IMR-90 (cell line): ENCODE results near the gene NCAPG2. TPM values are rescaled to one million over a fixed set of nuclear protein-coding genes. Genes with fewer than 3 reads are reported as not detected.

Source experiments
- ATAC-seq: fragments of 200-7000 bp; cut with Tn5 transposase; 2 replicates; pipeline ENCODE4 v1.9.1; 2020; ENCODE audit warnings: low read depth, mild to moderate bottlenecking, moderate library complexity
- BruUV-seq: library from RNA; stranded (reverse); fragments of 400-500 nt; replicated peaks from 2 replicates; lab custom pipeline; 2021; lab: Mats Ljungman, UMichigan
- CTCF ChIA-PET: fragments of 300-600 bp; formaldehyde crosslinking; extraction: SDS; loops from one replicate; lab custom pipeline; 2021; ENCODE audit warnings: antibody characterized with exemption; lab: Yijun Ruan, JAX
- POLR2A ChIA-PET: fragments of 300-600 bp; sonication (Branson Sonifier 250); formaldehyde crosslinking; loops from one replicate; lab custom pipeline; 2022; ENCODE audit warnings: antibody characterized with exemption; ENCODE audit not compliant: unreplicated experiment; lab: Charles Lee
- DNase-seq: peaks from one replicate; pipeline ENCODE4 v3.0.0; 2013
- H2AFZ ChIP-seq: replicated peaks from 2 replicates; pipeline ENCODE3; 2013; ENCODE audit warnings: low read length, mild to moderate bottlenecking; ENCODE audit not compliant: poor library complexity
- H2AK5ac ChIP-seq: 2 replicates; pipeline ENCODE4 v1.6.1; 2013; ENCODE audit warnings: low read depth, low read length, inconsistent platforms
- H2AK9ac ChIP-seq: replicated peaks from 2 replicates; pipeline ENCODE3; 2013; ENCODE audit warnings: mild to moderate bottlenecking, low read depth, low read length, moderate library complexity; ENCODE audit not compliant: poor library complexity
- H2BK120ac ChIP-seq: 2 replicates; pipeline ENCODE4 v1.6.1; 2013; ENCODE audit warnings: low read depth, low read length, inconsistent platforms
- H2BK15ac ChIP-seq: 3 replicates; pipeline ENCODE4 v1.6.1; 2013; ENCODE audit warnings: low read depth, low read length, inconsistent platforms
- H2BK20ac ChIP-seq: 2 replicates; pipeline ENCODE4 v1.6.1; 2013; ENCODE audit warnings: low read depth, mild to moderate bottlenecking, inconsistent platforms, low read length, moderate library complexity
- H2BK5ac ChIP-seq: 2 replicates; pipeline ENCODE4 v1.6.1; 2013; ENCODE audit warnings: mild to moderate bottlenecking, low read depth, low read length, inconsistent platforms; ENCODE audit not compliant: poor library complexity, severe bottlenecking
- H3K14ac ChIP-seq: replicated peaks from 2 replicates; pipeline ENCODE4 v1.6.1; 2013; ENCODE audit warnings: low read depth, low read length, inconsistent platforms
- H3K18ac ChIP-seq: 2 replicates; pipeline ENCODE4 v1.6.1; 2013; ENCODE audit warnings: low read depth, low read length, control low read depth
- H3K23ac ChIP-seq: 2 replicates; pipeline ENCODE4 v1.6.1; 2013; ENCODE audit warnings: low read depth, low read length, inconsistent platforms
- H3K27ac ChIP-seq: 2 replicates; pipeline ENCODE4 v1.5.1; 2013; ENCODE audit warnings: mild to moderate bottlenecking, control low read depth, low read length; ENCODE audit not compliant: insufficient read depth
- H3K27me3 ChIP-seq: 2 replicates; pipeline ENCODE4 v1.6.1; 2013; ENCODE audit warnings: low read length; ENCODE audit not compliant: control insufficient read depth, insufficient read depth
- H3K36me3 ChIP-seq: 2 replicates; pipeline ENCODE4 v1.6.1; 2013; ENCODE audit warnings: low read length, mixed read lengths; ENCODE audit not compliant: control insufficient read depth, insufficient read depth
- H3K4ac ChIP-seq: 2 replicates; pipeline ENCODE4 v1.6.1; 2013; ENCODE audit warnings: low read depth, low read length, inconsistent platforms
- H3K4me1 ChIP-seq: 2 replicates; pipeline ENCODE4 v1.6.1; 2013; ENCODE audit warnings: low read length, mixed read lengths; ENCODE audit not compliant: control insufficient read depth, insufficient read depth
- H3K4me2 ChIP-seq: 2 replicates; pipeline ENCODE4 v1.6.1; 2013; ENCODE audit warnings: low read depth, mild to moderate bottlenecking, control low read depth, low read length, moderate library complexity
- H3K4me3 ChIP-seq: 2 replicates; pipeline ENCODE4 v1.5.1; 2013; ENCODE audit warnings: low read depth, mild to moderate bottlenecking, control low read depth, low read length, moderate library complexity; ENCODE audit not compliant: insufficient read depth
- H3K56ac ChIP-seq: 2 replicates; pipeline ENCODE4 v1.6.1; 2013; ENCODE audit warnings: low read length, inconsistent platforms; ENCODE audit not compliant: insufficient read depth; ENCODE audit errors: extremely low read depth
- H3K79me1 ChIP-seq, 2 experiments: 2 replicates each; pipeline ENCODE4 v1.6.1; 2013; ENCODE audit warnings: low read length in 2 of 2, inconsistent platforms in 1 of 2, low read depth in 1 of 2
- H3K9ac ChIP-seq: 2 replicates; pipeline ENCODE4 v1.6.1; 2013; ENCODE audit warnings: low read depth, low read length, control low read depth
- H3K9me1 ChIP-seq: 2 replicates; pipeline ENCODE4 v1.6.1; 2013; ENCODE audit warnings: low read length, inconsistent platforms; ENCODE audit not compliant: insufficient read depth
- H3K9me3 ChIP-seq: 2 replicates; pipeline ENCODE4 v1.6.1; 2013; ENCODE audit warnings: low read length; ENCODE audit not compliant: control insufficient read depth, insufficient read depth
- H4K20me1 ChIP-seq: 2 replicates; pipeline ENCODE4 v1.6.1; 2013; ENCODE audit warnings: low read length, inconsistent platforms; ENCODE audit not compliant: insufficient read depth
- H4K5ac ChIP-seq: 2 replicates; pipeline ENCODE4 v1.6.1; 2013; ENCODE audit warnings: mild to moderate bottlenecking, low read depth, low read length, control low read depth
- H4K8ac ChIP-seq, 2 experiments: 2 replicates each; pipeline ENCODE4 v1.6.1; 2013; ENCODE audit warnings: low read depth in 2 of 2, low read length in 2 of 2, control low read depth in 1 of 2, inconsistent platforms in 1 of 2
- H4K91ac ChIP-seq: 2 replicates; pipeline ENCODE4 v1.6.1; 2013; ENCODE audit warnings: low read depth, low read length, inconsistent platforms; ENCODE audit not compliant: insufficient read depth
- CEBPB ChIP-seq: IDR thresholded peaks from 2 replicates; pipeline ENCODE4 v1.6.1; 2012; ENCODE audit warnings: low read depth, low read length, improper control_type of control experiment
- RAD21 ChIP-seq: IDR thresholded peaks from 2 replicates; pipeline ENCODE4 v1.6.1; 2012; ENCODE audit warnings: low read length, improper control_type of control experiment
- WGBS, 2 experiments: methylation state at CpG; one replicate each; pipeline versions ENCODE4 v1.1.5 to v1.1.7; 2013; ENCODE audit warnings: missing lambda C conversion rate in 2 of 2; ENCODE audit not compliant: insufficient read length in 1 of 2; ENCODE audit errors: extremely low coverage in 2 of 2; 5-methylcytosine and 5-hydroxymethylcytosine counted together
- dilution Hi-C: fragments of 300-500 bp; cut with HindIII; formaldehyde crosslinking; loops from one replicate; pipeline ENCODE4 v1.14.3; 2018; ENCODE audit warnings: low sequenced_read_pairs; ENCODE audit not compliant: unreplicated experiment
- in situ Hi-C: fragments of 300-500 bp; cut with MboI; formaldehyde crosslinking; loops from 3 replicates; pipeline ENCODE4 v1.14.3; 2019; ENCODE audit warnings: low sequenced_read_pairs, inconsistent platforms, mixed read lengths
- intact Hi-C: fragments of 100-400 bp; cut with micrococcal nuclease; formaldehyde crosslinking; loops from 2 replicates; pipeline ENCODE4 v1.10.0; 2022
- polyA plus RNA-seq, 3 experiments: library from polyadenylated mRNA; depleted of rRNA; stranded (reverse); fragments of >200 nt; gene quantifications; 2 replicates each; pipeline ENCODE4 v1.2.3, GENCODE V29; 2012; ENCODE audit warnings: low replicate concordance in 1 of 3
- total RNA-seq: library from RNA; depleted of rRNA; stranded (reverse); fragments of >200 nt; gene quantifications from 2 replicates; pipeline ENCODE4 v1.2.3, GENCODE V29; 2012

NCAPG2 gene
- total and polyA plus RNA-seq, 2 of the 4 experiments (the other 2 are of a cell fraction) = 25.6 to 25.8 TPM

GRCh38 chr7:158744070-158744469, 39.5 kb upstream of the NCAPG2 start:
- H3K27me3 ChIP-seq = no peaks in the 10 kb centered on the region
- no peak overlapping the region for H2AK9ac ChIP-seq
- peaks cover 18% of the 10 kb centered on the region for H3K4me1 ChIP-seq
- no peaks in the 10 kb centered on the region; a peak in 2 of 4 replicates for H3K79me1 ChIP-seq
- peaks cover 10% of the 10 kb centered on the region for H3K9me1 ChIP-seq
- no peak overlapping the region for H2AK5ac ChIP-seq
- H2BK15ac ChIP-seq = no peak overlapping the region
- no CpG with 5 or more reads among the region's 4 CpGs for WGBS, 2 experiments
- H3K56ac ChIP-seq = no peak overlapping the region
- BruUV-seq = no TSS peak
- in situ Hi-C loops = no loop called here
- H4K5ac ChIP-seq = no peak overlapping the region
- no peak overlapping the region for H4K91ac ChIP-seq
- no peak overlapping the region for H3K27ac ChIP-seq
- intact Hi-C loops = no loop called here
- no peak overlapping the region for H2BK20ac ChIP-seq
- H3K14ac ChIP-seq = no peak overlapping the region
- H4K8ac ChIP-seq = no peak overlapping the region
- dilution Hi-C loops = no loop called here
- no peak overlapping the region for H3K4ac ChIP-seq
- H3K36me3 ChIP-seq = peaks cover 42% of the 10 kb centered on the region
- ChIA-PET POLR2A (no interaction called here), CTCF (no interaction called here)
- H3K9me3 ChIP-seq = no peaks in the 10 kb centered on the region
- H2AFZ ChIP-seq = no peak overlapping the region
- no peak for DNase-seq
- H3K4me3 ChIP-seq = no peak overlapping the region
- no peak overlapping the region for H3K23ac ChIP-seq
- H3K4me2 ChIP-seq = no peak overlapping the region
- H3K18ac ChIP-seq = no peak overlapping the region
- H2BK5ac ChIP-seq = no peak overlapping the region
- H4K20me1 ChIP-seq = peaks cover 9% of the 10 kb centered on the region
- H3K9ac ChIP-seq = no peak overlapping the region
- TF ChIP-seq RAD21 (no peak), CEBPB (0 out of 2 replicates have a peak, but pooled peaks have one; percentile 17)
- ATAC-seq = no peak
- no peak overlapping the region for H2BK120ac ChIP-seq
